ENCODE data around the gene RPL35A.

The RPL35A gene

DNA sequence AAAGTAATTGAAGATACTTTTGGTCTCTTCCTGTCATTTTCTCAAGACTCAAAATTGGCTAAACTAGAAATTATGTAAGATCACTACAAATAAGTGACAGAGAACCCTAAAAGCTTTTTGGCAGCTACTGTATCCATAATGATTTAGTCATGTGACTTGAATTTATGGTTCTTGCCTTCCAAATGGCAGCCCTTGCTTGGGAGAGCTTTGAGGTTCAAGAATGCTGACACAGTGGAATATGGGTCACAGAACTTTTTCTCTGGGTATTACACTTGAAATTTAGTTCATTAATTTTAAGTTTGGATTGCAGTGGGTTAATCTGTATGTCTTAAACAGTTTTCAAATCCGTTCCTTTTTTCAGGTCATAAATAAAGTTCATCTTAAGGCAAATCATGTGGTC lies 24.0 kb downstream of the RPL35A start:
- TF ChIP-seq, protein P1, sequence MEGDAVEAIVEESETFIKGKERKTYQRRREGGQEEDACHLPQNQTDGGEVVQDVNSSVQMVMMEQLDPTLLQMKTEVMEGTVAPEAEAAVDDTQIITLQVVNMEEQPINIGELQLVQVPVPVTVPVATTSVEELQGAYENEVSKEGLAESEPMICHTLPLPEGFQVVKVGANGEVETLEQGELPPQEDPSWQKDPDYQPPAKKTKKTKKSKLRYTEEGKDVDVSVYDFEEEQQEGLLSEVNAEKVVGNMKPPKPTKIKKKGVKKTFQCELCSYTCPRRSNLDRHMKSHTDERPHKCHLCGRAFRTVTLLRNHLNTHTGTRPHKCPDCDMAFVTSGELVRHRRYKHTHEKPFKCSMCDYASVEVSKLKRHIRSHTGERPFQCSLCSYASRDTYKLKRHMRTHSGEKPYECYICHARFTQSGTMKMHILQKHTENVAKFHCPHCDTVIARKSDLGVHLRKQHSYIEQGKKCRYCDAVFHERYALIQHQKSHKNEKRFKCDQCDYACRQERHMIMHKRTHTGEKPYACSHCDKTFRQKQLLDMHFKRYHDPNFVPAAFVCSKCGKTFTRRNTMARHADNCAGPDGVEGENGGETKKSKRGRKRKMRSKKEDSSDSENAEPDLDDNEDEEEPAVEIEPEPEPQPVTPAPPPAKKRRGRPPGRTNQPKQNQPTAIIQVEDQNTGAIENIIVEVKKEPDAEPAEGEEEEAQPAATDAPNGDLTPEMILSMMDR (IDR thresholded peaks at IDR 0.05; ENCODE audit: insufficient read depth, low read depth, low read length, missing control alignments) = no peak
- no peak for DNase-seq (ENCODE audit: low read depth)
- no peak overlapping the region for H3K4me3 ChIP-seq (ENCODE audit: low read length)

DNA sequence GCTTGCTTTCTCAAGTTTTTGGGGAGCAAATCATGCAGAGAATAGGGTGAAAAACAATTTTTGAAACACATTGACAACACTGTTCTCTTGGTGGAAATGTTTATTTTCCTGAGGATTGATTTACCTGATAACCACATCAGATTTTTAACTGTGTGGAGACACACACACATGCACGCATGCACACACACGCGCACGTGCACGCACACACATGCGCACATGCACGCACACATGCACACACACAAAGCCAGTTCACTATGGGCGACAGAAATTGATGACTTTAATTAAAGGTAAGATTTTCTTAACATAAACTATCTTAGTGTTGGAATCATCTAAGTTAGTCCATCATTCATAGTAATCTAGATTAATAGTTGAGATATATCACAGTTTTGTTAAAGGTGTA lies 25.3 kb downstream of the RPL35A start:
- TF ChIP-seq, protein P1 (IDR thresholded peaks at IDR 0.05; ENCODE audit: insufficient read depth, low read depth, low read length, missing control alignments) = no peak
- DNase-seq (ENCODE audit: low read depth) = no peak
- H3K4me3 ChIP-seq (ENCODE audit: low read length) = no peak overlapping the region

DNA sequence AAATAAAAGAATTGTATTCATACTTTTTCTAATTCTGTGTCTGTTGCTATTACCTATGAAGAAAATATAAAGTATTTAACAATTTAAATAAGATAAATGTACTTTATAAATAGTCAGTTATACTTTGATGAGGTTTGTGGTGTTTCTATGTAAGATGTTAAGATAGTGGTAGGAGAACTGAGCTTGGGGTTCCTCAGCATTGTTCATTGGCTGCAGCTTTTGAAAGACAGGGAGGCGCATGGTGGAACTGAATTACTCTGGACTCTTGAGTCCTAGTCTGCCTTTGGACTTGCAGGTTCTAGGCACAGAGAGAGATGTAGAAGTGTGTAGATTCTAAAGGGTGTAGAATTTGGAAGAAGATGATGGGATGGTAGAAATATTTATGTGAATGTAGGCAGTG lies 33.1 kb downstream of the RPL35A start:
- no peak for DNase-seq (ENCODE audit: low read depth)
- no peak overlapping the region for H3K4me3 ChIP-seq (ENCODE audit: low read length)
- TF ChIP-seq, protein P1 (IDR thresholded peaks at IDR 0.05; ENCODE audit: insufficient read depth, low read depth, low read length, missing control alignments) = no peak

DNA sequence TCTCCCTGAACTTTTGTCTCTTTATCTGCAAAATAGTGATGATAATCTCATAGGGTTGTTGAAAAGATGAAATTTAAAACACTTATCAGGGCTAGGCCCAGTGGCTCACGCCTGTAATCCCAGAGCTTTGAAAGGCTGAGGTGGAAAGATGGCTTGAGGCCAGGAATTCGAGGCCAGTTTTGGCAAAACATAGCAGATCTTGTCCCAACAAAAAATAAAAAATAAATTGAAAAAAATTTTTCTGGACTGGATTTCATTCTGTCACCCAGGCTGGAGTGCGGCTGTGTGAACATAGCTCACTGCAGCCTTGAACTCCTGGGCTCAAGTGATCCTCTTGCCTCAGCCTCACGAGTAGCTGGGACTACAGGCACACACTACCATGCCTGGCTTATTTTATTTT lies 39.7 kb downstream of the RPL35A start:
- no peak for DNase-seq (ENCODE audit: low read depth)
- TF ChIP-seq, protein P1 (IDR thresholded peaks at IDR 0.05; ENCODE audit: insufficient read depth, low read depth, low read length, missing control alignments) = no peak
- no peak overlapping the region for H3K4me3 ChIP-seq (ENCODE audit: low read length)

DNA sequence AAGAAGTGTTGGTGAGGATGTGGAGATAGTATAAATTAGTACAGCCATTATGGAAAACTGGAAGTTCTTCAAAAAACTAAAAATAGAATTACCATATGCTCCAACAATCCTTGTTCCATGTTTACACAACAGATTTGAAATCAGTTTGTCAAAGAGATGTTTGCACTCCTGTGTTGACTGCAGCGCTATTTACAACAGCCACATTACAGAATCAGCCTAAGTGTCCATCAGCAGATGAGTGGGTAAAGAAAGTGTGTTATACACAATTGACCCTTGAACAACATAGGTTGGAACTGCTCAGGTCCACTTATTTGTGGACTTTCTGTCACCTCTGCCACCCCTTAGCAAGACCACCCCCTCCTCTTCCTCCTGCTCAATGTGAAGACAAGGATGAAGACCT lies 44.7 kb downstream of the RPL35A start:
- TF ChIP-seq, protein P1 (IDR thresholded peaks at IDR 0.05; ENCODE audit: insufficient read depth, low read depth, low read length, missing control alignments) = no peak
- no peak overlapping the region for H3K4me3 ChIP-seq (ENCODE audit: low read length)
- DNase-seq (ENCODE audit: low read depth) = no peak

DNA sequence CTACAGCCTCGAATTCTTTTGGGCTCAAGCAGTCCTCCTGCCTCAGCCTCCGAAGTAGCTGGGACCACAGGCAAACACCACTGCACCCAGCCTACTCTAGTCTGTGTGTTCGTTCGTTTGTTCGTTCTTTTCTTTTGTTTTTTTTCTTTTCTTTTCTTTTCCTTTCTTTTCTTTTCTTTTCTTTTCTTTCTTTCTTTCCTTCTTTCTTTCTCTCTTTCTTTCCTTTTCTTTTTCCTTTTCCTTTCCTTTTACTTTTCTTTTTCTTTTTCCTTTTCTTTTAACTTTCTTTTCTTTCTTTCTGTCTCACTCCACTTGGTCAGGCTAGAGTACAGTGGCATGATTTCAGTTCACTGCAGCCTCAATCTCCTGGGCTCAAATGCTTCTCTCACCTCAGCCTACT lies 46.9 kb downstream of the RPL35A start:
- no peak for DNase-seq (ENCODE audit: low read depth)
- TF ChIP-seq, protein P1 (IDR thresholded peaks at IDR 0.05; ENCODE audit: insufficient read depth, low read depth, low read length, missing control alignments) = no peak
- no peak overlapping the region for H3K4me3 ChIP-seq (ENCODE audit: low read length)

DNA sequence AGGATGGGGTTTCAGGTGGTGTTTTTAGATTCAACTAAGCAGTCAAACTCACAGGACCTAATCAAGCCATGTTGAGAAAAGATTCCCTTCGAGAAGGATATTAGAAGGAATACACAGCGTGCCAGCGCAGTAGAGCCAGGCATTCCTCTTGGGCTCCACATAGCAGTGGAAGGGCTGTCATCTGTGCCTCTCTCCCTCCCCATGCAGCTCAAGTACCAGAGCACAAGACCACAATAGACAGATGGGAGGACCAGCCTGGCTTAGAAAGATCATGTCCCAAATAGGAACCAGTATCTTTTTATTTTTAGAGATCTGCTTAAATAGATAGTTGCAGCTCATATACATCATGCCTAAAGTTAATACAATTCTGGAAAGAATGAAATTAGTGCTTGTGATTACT lies 47.9 kb downstream of the RPL35A start:
- DNase-seq (ENCODE audit: low read depth) = no peak
- no peak overlapping the region for H3K4me3 ChIP-seq (ENCODE audit: low read length)
- TF ChIP-seq, protein P1 (IDR thresholded peaks at IDR 0.05; ENCODE audit: insufficient read depth, low read depth, low read length, missing control alignments) = no peak
